GM18502 (cell line): ENCODE data around the gene GRIK4.

Source experiments
- ATAC-seq: cut with Tn5 transposase; IDR thresholded peaks from one replicate; pipeline ENCODE4 v1.9.1; 2021; ENCODE audit warnings: mild to moderate bottlenecking; ENCODE audit not compliant: unreplicated experiment, poor library complexity

GRIK4 gene

GRCh38 chr11:120657306-120658070, 145.9 kb downstream of the GRIK4 start:
- peak; percentile 73 for ATAC-seq

- ATAC-seq, result peak; percentile 63
Observed at GRCh38 chr11:120658071-120658423, 146.5 kb downstream of the GRIK4 start.

GRCh38 chr11:120659076-120659475, 147.5 kb downstream of the GRIK4 start:
- ATAC-seq, result no peak

GRCh38 chr11:120660024-120660565, 148.5 kb downstream of the GRIK4 start:
- no peak for ATAC-seq

GRCh38 chr11:120662071-120662676, 150.6 kb downstream of the GRIK4 start:
- ATAC-seq, result no peak

- no peak for ATAC-seq
Observed at GRCh38 chr11:120663142-120663541, 151.6 kb downstream of the GRIK4 start.

GRCh38 chr11:120666121-120666639, 154.6 kb downstream of the GRIK4 start:
- ATAC-seq, result no peak

- ATAC-seq, result no peak
Observed at GRCh38 chr11:120667281-120667680, 155.7 kb downstream of the GRIK4 start.

- ATAC-seq, result no peak
Observed at GRCh38 chr11:120667934-120668333, 156.4 kb downstream of the GRIK4 start.

GRCh38 chr11:120668537-120668936, 157.0 kb downstream of the GRIK4 start:
- ATAC-seq, result no peak

- ATAC-seq, result no peak
Observed at GRCh38 chr11:120674542-120674941, 163.0 kb downstream of the GRIK4 start.

- ATAC-seq, result no peak
Observed at GRCh38 chr11:120675171-120675570, 163.6 kb downstream of the GRIK4 start.

GRCh38 chr11:120676991-120677390, 165.4 kb downstream of the GRIK4 start:
- no peak for ATAC-seq

- no peak for ATAC-seq
Observed at GRCh38 chr11:120680322-120680721, 168.8 kb downstream of the GRIK4 start.

- no peak for ATAC-seq
Observed at GRCh38 chr11:120681434-120682331, 170.1 kb downstream of the GRIK4 start.

GRCh38 chr11:120682332-120682649, 170.7 kb downstream of the GRIK4 start:
- no peak for ATAC-seq

GRCh38 chr11:120682866-120683265, 171.3 kb downstream of the GRIK4 start:
- ATAC-seq, result no peak

- no peak for ATAC-seq
Observed at GRCh38 chr11:120686516-120686915, 175.0 kb downstream of the GRIK4 start.

- ATAC-seq, result no peak
Observed at GRCh38 chr11:120688163-120688562, 176.6 kb downstream of the GRIK4 start.

- ATAC-seq, result no peak
Observed at GRCh38 chr11:120689596-120690275, 178.2 kb downstream of the GRIK4 start.
